HTR-8/SVneo (cell line): ENCODE measurements around the gene PPA2.

Source experiments
- DNase-seq: peaks from one replicate; pipeline ENCODE4 v3.0.0; 2011; ENCODE audit warnings: low spot score, mixed read lengths; ENCODE audit not compliant: insufficient read length
- FAIRE-seq: peaks from 2 replicates; lab custom pipeline; 2011; peaks lifted over from hg19 to GRCh38; lab: Jason Lieb, UNC

Gene PPA2

DNA sequence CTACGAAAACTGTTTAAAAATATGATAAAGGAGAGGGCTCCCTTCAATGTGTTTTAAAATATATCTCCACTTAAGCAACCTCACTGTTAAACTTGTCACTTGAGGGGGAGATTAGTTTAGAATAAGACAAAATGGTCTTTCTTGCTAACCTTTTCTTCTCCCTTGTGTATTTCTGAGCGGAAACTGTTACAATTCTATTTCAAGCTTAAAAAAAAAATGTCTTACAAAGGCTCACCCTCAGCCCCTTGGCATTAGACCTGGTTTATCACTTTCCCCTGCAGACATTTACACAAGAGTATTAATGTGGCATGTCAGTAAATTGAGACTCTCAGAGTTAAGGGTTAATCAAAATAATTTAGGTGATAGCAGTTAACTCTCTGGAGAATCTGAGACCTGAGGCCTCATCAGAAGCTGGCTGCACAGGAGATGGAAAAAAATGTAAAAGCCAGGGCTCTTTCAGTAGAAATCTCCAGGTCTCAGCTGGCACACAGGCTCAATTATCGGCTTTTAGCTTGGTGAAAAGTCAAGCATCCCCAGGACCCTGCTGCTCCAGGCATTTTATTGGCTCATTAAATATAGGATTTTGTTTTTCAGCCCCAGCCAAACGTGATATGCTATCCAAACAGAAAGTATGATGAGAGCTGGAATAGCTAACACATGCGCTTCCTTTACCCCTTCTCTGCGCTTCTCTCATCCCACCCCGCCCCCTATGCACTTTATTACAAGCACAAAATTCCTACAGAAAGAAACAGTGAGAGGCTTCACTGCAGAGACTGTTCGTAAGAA is 130.5 kb downstream of the PPA2 start:
- DNase-seq (no peak), FAIRE-seq (no peak)

DNA sequence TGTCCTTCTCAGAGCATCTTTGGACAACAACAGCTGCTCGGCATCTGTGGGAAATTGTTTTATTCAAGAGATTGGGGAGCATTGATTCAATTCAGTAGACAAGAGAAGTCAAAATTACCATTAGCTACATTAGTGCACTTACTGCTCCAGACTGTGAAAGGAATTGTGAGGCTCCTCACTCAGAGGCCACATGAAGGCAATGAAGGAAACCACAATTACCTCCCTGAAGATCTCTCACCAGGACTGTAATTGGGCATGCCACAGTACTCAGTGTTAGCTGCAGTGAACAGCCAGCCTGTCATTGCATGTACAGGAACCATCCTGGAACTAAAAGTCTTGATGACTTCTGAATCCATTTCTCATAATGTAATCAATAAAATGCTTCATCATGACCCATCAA is 144.8 kb downstream of the PPA2 start:
- no peak for FAIRE-seq
- no peak for DNase-seq

DNA sequence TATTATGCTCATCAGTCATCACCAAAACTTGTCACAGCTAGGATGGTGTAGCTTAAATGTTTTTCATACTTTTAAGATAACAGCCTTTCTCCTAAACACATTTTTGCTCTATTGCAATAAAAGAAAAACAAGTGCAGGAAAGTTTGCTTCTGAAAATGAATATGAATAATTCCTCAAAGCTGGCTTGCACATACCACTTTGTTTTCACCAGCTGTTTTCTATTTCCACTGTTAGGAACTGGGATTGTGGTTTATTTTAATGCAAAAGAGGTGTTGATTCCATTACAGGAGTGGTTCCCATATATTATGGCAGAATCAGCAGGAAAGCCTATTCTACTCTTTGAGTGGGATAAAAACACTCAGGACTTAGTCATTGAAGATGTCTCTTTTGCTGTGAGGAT is 145.9 kb downstream of the PPA2 start:
- DNase-seq (no peak), FAIRE-seq (no peak)

DNA sequence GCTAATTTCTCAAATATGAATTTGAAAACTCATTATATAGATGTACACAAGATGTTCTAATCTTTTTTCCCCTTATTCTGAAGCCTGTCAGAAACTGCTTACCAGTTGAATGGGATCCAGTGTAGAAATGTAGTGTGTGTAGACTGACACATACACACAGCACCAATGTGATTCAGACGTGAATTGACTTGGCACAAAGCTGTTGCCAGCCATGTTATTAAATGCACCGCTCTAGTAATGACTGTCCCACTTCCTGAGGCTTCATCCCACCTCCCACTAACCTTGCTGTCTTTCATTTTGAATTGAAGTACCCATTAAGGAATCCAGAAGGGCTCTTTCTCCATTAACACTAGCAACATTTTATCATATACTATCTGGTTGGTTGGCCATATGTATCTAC is 146.6 kb downstream of the PPA2 start:
- FAIRE-seq (no peak), DNase-seq (no peak)
